ENCODE results near the gene CCDC167.
"Not testable (repeated sequence)": the region's sequence is repeated elsewhere in the genome, so short reads cannot be mapped to it uniquely, and the experiment has no call there.

The CCDC167 gene

DNA sequence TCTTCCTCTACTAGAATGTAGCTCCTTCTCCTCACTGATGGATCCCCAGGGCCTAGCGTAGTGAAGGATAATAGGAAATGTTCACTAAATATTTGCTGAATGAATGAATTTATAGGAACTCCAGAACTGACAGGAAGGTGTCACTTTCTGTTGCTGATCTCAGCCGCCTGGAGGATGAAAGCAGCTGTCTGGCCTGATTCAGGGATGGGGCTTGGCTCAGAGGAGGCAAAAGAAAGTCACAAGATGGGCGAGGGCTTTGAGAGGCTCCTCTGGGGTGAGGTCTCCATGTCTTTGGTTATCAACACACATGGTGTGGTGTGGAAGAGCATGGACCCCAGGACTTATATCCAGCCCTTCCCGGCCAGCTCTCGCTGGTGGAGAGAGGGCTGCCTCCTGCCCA, 11.5 kb upstream of the CCDC167 start:
- no peak for DNase-seq (ENCODE audit: low read depth in 2 of 2)

DNA sequence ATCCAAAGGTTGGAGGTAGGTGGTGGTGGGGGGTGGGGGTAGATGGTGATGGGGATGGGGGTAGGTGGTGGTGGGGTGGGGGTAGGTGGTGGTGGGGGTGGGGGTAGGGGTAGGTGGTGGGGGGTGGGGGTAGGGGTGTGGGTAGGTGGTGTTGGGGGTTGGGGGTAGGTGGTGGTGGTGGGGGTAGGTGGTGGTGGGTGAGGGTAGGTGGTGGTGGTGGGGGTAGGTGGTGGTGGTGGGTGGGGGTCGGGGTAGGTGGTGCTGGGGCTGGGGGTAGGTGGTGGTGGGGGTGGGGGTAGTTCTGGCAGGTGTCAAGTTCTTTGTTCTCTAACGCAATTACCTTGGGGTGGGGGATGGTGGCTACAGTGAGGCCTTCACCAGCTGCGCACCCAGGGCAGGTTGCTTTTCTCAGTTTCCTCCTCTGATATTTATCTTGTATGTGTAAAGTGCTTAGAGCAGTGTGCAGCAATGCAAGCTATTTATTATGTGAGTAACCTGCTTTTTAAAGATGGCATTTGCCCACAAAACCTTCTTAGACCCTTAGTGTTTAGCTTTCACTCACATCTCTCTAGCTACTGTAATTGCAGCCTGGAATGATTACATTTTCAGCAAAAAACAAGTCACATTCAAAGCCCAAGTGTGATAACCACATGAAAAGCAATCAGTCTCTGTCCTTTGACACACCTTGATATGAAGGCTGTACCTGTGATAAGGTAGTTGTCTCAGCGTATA, 8.2 kb upstream of the CCDC167 start:
- no peak for DNase-seq (ENCODE audit: low read depth in 2 of 2)

DNA sequence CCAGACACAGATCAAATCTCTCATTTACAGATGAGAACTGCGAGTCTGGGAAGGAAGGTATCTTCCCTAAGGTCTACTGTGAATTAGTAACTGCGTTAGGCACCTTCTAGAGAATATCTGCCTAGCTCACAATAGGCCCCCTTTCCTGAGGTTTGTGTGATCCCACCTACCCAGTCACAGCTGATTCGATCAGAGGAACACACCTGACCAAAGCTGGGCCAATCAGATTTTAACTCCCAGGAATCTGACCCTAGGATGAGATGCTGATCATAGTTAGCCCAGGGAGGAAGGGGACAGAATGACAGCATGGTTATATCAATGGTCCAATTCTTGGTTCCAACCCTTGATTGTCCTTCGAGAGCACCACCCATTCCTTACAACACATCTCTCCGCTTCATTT, 7.4 kb upstream of the CCDC167 start:
- DNase-seq (ENCODE audit: low read depth in 2 of 2) = no peak

DNA sequence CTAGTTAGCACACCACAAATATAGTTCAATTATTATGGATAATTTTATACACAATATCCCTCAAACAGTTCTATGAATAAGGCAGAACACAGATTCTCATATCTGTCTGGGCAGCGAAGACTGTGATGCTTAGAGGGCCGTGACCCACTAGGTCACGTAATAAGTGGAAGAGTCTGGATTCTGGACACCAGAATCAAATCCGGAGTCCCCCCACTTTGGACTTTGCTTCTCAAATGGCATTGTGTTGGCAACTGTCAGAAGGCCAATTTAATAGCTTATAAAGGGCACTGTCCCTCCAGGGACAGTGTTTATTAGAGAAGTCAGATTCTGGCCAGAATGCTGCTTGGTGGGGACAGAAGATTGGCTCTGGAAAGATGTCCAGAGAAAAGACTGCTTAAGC, 6.8 kb upstream of the CCDC167 start:
- DNase-seq (ENCODE audit: low read depth in 2 of 2) = no peak

DNA sequence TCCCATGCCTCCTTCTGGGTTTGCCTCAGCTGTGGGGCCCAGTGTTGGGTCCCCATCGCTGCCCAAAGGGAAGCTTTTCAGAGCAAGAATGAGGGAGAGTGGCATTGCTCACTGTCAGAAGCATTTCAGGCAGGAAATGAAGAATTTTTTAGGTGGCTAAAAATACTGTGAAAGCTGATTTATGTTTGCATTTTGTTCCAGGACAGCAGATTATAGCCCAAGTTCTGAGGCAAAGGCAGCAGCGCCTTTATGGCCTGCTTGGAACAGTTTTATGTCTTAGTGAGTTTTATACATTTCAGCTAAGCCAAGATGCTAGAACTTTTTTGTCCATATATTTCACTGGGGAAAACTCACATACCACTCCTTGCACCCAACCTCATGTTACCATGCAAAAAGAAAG, 4.3 kb upstream of the CCDC167 start:
- no peak for DNase-seq (ENCODE audit: low read depth in 2 of 2)

DNA sequence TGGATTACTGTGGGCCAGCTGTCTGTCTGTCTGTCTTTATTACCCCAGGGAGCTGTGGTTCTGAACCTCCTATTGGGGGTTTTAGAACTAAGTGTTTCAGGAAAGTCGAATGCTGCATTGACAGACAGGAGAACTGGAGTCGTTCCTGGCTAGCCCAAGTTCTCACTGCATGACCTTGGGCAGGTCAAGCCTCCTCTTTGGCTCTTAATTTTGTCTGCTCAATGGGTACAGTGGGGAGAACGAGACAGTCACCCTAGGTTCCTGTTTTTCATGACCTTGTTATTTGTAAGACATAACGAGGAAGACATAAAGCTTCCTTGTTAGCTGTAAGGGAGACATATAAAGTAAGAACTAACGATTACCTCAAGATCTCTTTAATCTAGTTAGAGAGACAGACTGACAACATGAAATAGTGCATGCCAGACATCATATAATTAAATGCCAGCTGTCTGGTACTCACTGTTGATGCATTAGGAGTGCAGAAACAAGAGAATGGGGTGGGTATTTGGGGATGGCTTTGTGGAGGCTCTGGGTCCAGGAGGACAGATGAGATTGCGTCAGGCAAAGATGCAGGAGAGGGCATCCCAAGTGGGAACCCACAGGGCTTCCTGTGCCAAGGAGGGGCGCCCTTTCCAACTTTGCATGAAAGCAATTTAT, 3.7 kb upstream of the CCDC167 start:
- no peak for DNase-seq (ENCODE audit: low read depth in 2 of 2)

DNA sequence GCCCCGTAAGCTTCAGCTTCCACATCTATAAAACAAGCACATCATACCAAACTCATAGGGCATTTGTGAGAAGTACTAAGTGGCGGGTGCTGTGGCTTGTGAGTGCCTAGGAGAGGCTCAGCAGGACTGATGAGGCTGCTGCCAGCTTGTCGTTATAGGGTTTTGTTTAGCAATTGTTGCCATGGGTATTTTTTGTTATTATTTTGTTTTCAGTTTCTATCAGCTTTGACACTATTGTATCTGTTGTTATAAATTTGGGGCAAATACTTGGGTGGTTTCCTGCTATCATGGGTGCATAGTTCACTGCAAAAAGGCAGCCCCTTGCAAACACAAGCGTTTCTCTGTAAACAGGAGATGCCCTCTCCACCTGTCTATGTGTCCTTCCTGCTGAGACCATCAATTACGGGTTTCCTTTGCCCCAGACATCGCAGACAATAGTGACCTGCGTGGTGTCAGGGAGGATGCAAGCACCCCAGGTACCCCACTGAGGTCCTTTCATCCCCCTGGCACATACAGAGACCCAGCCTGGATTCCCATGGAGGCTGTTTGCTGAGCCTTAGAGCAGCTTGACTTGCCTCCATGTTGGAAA, 3.1 kb upstream of the CCDC167 start:
- no peak for DNase-seq (ENCODE audit: low read depth in 2 of 2)

DNA sequence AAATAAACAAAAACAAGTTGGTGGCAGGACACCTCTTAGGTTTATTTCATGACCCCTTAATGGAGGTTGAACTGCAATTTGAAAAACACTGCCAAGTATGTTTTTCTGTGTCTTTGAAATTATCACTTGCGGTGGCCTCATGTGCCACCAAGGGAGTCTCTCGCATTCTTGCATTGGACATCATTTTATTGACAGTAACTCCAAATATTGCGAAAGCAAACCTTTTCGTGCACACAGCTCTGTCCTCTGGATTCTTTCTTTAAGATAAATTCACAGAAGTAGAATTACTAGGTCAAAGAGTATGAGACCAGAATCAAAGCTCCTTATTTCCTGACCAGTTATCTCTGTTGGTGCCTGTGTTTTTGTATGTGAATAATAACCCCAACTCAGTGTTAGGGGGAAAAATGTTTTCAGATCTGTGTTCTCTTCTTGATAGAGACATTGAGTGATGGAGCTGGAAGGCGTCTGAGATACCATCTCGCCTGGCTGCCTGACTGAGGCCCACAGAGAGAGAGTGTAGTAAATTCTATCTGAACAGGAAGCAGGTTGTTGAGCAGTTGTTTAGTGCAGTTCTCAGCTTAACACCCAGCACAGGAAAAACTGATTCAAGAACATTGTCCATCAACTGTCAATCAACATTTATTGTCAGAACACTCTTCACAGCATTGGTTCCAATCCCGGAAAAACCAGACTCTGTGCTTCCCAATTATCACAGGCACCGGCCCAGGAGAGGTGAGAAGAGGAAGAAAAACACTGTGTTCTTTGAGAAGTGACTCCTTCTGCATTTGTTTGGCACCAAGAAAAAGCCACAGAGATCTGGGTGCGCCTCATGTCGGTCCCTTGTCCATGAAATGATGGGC, 2.2 kb upstream of the CCDC167 start:
- DNase-seq (ENCODE audit: low read depth in 2 of 2) = no peak

DNA sequence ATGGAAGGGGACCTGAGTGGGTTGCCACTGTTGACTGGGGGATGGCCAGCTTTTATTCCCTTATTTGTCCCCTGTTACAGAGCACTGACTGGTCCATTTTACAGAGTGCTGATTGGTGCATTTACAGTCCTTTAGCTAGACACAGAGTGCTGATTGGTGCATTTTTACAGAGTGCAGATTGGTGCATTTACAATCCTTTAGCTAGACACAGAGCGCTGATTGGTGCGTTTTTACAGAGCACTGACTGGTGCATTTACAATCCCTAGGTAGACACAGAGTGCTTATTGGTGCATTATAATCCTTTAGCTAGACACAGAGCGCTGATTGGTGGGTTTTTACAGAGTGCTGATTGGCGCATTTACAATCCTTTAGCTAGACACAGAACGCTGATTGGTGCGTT, 1.2 kb upstream of the CCDC167 start:
- DNase-seq (ENCODE audit: low read depth in 2 of 2) = not testable (repeated sequence)

DNA sequence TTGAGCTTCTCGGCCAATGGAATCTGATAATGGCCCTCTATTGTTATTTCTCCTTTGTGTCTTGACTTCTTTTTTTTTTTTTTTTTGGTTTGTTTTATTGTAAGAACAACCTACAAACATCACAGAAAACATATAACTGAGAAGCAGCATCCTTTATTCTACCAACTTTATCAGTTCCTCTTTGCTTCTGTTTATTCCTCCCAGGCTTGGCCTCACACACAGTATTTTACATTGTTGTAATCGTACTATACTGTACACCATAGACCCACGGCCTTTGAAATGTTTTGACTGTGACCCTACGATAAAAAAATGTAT, 558 bp upstream of the CCDC167 start:
- no peak for DNase-seq (ENCODE audit: low read depth in 2 of 2)

DNA sequence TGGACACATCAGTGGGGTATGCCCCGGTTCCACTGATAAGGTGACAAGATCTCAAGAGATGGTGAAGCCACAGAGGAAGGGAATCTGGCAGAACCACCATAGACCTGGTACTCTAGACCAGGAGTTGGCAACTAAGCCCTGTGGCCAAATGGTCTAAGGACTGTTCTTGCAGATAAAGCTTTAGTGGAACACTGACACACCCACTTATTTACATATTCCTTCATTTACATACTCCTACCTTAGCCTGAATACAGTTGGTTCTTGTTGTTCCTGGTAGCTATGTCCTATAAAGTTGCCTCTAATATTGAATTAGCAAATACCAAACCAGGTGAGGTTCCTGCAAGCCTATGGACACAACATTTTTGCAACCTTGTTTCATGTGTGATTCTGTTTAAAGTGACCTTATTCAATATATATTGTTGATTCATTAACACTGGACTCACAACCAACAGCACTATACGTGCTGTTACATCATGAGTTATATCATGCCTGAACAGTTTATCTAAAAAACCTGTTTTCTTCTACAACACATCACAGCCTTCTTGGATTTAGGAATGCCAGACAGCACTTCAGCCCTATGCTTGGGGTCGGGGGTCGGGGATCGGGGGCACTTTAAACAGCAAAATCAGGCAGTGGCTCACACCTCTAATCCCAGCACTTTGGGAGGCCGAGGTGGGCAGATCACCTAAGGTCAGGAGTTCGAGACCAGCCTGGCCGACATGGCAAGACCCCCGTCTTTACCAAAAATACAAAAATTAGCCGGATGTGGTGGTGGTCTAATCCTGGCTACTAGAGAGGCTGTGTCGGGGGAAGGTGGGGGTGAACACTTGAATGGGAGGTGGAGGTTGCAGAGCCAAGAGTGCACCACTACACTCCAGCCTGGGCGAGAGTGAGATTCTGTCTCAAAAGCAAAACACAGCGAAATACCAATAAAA, 2.5 kb downstream of the CCDC167 start:
- no peak for DNase-seq (ENCODE audit: low read depth in 2 of 2)

DNA sequence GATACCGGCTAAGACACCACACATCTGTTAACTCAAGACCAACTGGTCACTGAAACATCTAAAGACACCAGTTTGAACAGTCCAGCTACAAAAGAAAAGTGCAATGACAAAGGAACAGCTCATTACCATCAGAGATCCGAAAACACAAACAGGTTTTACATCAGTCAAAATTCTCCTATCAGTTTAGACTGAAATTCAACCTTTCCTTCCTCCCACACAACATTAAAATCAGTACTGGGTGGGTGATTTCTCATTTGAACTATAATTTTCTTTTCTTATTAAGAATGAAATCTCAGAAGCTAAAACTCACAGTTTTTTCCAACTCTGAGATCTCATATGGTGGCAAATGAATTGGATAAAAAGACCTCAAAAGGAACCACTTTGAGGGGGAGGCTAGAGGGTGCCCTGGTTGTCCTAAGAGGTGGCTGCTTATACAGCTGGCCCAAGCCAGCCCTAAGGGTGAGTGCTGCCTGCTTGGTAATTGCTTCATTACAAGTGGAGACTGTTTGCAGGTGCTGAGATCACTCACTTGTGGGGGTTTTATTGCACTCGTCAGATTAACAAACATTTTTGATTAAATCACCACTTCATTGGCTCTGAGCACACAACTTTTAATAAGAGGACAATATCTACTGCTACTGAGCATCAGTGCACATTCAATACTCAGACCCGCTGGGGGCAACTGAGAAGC, 4.3 kb downstream of the CCDC167 start:
- no peak for DNase-seq (ENCODE audit: low read depth in 2 of 2)

DNA sequence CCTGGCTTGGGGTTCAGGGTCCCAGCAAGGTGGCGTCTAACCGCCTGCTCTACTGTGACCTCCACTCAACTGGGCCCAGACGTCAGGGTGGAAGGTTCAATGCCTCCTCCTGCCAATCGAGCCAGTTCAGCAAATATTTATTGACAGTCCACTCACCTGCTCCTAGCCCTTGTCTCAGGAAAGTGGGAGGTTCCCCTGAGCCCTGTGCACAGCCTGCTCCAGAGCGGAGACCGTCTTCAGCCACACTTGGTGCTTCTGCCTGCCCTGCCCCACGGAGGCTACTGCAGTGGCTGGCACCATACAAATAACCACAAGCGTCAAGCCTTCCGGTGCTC, 6.1 kb downstream of the CCDC167 start:
- no peak for DNase-seq (ENCODE audit: low read depth in 2 of 2)

DNA sequence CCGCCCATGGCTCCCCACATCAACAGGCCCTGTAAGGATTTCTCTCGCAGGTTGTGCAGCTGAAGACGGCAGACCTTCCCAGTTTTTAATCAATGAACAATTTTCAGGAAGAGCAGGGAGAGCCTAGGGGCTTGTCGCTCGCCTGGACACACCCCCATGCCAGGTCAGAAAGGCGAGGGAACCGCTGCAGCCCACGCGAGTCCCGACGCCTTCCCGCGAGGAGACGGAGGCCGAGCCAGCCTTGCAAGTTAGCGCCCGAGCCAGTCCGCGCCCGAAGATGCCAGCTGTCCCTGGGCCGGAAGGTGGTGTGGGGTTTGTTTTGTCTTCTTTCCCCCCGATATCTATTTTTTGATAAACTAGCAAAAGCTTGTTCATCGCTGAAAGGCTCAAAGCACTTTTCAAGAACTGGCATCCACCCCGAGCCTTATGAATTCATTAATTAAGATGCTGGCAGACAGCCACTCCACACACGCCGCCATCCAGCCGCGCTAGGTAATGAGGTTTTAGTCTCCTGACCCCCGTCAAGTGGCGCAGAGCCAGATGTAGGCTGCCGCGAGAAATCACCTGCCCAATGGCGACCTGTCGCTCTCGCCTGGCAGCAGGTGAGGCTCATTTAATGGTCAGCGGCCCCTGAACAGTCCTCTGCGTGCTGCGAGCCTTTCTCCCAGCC, 6.6 kb downstream of the CCDC167 start:
- no peak for DNase-seq (ENCODE audit: low read depth in 2 of 2)

DNA sequence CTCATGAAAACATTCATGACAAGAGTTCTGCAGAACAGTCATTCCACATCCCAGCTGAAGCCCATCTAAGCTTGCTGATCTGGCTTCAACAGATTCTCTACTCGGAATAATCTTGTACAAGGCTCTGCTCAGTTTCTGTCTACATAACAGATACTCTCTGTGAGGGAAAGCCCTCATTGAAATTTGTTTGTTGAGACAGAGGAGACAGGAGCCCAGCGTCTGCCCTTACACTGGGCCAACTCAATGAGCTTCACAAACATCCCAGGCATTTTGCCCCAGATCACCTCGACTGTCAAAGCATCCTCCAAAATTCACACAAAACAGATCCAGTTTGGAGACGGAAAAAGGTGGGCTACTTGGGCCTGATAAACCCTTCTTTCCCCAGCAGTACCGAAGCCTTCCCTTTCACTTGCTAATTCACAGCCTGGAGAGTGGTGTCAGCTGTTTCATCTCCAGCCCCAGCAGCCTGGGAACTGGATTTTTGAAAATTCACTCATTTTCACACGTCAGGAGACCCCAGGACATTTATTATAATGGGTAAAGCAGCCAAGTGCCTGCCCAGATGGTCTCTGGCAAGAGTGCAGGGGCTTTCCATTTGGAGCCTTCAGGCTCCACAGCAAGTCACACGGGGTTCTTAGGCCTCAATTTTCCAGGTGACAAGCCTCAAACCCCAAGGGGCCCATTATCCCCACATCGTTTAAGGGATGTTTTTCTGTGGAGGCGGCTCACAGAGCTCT, 7.3 kb downstream of the CCDC167 start:
- no peak for DNase-seq (ENCODE audit: low read depth in 2 of 2)

DNA sequence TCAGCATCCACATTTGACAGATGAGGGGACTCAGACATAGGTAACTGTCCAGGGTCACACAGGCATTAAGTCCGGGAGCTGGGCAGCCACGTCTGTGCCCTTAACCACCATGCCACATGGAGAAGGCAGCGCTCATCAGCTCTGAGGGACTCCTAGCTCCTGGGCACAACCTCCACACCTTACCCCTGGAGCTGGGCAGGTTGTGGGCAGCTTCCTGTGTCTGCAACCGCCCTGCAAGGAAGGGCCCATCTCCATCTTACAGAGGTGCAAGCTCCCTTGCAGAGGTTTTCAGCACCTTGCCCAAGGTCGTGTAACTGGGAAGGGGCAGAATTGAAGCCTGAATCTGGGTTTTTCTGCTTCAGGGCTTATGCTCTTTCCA, 7.9 kb downstream of the CCDC167 start:
- no peak for DNase-seq (ENCODE audit: low read depth in 2 of 2)

DNA sequence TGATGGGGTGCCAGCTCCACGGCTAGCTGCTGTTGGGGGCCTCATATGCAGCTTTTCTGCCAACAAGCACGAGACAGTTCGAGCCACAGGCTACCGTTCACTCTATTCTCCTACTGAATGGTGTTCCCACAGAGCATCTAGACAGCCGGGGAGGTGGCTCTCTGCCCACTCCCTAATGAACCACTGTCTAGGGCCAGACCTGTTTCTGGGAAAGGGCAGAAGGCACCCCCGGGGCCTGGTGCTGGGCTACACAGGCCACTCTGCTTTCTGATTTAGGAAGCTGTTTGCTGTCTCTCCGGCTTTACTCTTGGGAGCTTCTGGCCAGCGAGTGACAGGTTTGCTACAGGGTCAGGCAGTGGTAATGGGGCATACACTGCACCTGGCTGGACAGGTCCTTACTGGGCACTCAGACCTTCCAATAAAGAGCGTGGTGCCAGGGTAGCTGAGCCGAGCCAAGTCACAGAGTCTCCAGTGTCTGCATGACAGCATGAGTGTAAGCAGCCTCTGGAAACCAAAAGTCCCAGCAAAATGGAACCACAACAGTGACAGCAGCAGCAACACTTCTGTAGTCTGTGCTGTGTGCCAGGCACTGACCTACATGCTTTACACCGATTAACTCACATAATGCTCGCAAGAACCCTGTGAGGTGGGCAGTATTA, 8.4 kb downstream of the CCDC167 start:
- no peak for DNase-seq (ENCODE audit: low read depth in 2 of 2)

DNA sequence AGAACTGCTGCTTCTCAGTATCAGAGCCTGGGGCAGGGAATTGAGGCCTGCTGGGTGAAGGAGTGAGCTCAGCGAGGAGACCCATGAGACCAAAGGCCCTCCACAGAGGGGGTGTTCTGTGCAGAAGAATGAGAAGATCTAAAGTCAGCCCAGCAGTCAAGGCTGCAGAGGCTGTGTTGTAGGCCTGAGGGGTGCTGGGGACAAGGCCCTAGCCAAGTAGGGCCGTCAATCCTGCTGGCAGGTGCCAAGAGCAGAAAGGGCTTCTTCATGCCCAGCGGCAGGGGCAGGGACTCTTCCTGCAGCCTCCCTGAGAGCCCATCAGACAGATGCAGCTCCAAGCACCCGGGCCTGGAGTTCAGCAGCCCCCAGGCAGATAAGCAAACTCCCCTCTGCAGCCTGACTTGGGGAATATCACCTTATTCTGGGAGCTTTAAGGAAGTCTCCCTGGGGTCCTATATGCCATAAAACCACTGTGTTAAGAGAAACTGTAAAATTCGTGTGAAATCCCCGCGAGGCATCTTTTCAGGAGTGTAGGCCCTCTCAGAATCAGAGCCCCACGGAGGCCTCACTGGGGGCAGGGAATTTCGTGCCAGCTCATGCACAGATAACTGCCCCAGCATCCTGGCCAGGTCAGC, 9.0 kb downstream of the CCDC167 start:
- no peak for DNase-seq (ENCODE audit: low read depth in 2 of 2)

Measured in activated CD4-positive, alpha-beta T cell treated with anti-CD3 and anti-CD28 coated beads for 24 hours (primary cell).